Skin of body (tissue), 2 donors: ENCODE data around the gene CDKN1C. TPM values are rescaled to one million over a fixed set of nuclear protein-coding genes. Genes with fewer than 3 reads are reported as not detected.

Experiments used
- DNase-seq: peaks from one replicate; lab custom pipeline; 2025; lab: John Stamatoyannopoulos, UW
- total RNA-seq: library from RNA; depleted of rRNA; stranded (reverse); fragments of >200 nt; gene quantifications from one replicate; pipeline ENCODE4 v1.2.3, GENCODE V29; 2014

The CDKN1C gene
- total RNA-seq, 1 donor from 2014 or later: 53.0 TPM

DNA sequence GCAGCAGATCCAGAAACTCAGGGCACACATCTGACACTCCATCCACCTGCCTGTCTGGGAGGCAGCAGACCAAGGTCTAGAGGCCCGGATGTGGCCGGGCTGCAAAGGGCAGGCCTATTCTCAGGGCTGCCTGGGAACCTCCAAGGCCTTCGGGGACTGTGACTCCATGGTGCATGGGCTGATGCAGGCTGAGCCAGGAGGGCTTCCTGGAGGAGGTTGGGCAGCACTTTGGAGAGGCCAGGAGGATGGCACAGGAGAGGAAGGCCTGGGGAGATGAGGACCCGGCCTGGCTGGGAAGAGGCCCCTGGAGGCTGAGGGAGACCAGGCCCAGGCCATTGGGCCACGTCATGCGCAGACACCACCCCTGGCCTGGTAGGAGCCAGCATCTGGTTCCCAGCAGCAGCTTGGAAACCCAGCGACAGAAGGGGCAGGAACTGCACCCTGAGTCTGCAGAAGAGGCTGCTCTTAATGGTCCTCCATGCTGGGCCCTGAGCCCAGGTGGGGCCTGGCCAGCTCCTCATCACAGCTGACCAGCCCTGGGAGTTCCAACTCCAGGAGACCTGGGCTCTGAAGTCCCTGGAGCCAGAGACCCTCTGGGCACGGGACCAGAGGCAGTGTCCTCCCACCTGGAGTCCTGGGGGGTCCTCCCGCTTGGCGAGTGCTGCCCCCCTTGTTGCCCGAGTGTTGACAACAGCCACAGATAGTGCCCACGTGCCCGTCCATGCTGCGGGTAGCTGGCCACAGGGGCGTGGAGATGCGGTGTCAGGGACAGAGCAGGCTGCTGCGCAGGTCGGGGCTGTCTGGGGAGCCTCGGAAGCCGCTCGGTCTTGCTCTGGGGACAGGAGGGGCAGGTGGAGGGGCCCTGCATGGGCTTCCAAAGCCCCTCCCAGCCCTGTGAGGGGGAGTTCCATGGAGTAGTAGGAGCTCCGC is 38.1 kb upstream of the CDKN1C start:
- DNase-seq: no peak

DNA sequence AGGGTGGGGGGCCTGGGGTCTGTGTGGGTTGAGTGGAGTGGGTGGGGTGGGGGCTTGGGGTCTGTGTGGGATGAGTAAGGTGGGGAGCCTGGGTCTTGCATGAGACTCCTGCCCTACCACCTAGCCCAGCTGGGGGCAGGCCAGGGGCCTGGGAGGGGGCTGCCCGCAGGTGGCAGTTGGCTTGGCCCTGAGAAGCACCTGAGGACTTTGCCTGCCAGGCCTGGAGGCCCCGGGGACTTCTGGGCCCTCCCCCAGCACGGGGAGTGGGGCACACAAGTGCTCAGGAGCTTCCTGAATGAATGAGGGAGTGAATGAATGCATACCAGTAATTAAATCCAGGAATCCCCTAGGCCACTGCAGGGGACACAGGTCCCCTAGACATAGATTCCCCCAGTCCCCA is 37.1 kb upstream of the CDKN1C start:
- no peak for DNase-seq

DNA sequence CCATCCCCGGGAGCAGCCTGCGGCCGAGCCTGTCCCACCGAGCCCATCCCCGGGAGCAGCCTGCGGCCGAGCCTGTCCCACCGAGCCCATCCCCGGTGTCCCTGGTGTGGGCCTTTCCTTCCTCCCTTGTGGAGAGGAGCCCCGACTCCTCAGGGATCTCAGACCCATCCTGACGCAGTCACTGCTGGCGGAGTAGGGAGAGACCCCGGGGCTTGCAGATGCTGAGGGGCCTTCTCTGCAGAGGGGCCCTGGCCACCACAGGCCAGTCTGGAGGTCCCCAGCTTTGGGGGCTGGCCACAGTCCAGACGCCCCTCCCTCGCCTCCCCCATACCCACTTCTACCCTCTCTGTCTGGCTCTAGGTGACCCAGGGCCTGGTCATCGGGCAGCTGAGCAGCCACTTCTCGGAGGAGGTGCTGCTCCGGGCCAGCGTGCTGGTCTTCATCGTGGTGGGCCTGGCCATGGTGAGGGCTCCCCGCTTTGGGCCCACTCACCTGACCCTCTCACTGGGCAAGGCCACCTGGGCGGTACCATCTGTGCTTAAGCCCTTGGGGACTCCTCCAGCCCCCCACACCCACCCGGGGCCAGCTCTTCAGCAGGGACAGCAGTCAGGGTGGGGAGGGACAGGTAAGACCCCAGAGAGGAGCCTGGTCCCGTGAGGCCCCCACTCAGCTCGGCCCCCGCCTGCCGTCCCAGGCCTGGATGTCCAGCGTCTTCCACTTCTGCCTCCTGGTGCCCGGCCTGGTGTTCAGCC is 36.3 kb upstream of the CDKN1C start:
- no peak for DNase-seq

DNA sequence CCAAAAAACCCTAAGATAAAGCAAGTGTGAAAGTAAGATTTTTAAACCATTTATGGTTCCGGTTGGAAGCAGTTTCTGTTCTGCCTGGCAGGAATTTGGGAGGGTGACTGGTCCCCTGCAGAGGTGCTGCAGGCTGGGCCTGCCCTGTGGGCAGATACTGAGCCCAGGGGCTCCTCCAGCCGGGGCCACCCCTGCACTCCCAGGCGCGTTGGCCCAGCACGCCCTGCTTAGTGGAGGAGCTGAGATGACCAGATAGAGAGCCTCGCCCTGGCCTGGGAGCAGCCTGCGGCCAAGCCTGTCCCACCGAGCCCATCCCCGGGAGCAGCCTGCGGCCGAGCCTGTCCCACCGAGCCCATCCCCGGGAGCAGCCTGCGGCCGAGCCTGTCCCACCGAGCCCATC is 35.7 kb upstream of the CDKN1C start:
- no peak for DNase-seq

DNA sequence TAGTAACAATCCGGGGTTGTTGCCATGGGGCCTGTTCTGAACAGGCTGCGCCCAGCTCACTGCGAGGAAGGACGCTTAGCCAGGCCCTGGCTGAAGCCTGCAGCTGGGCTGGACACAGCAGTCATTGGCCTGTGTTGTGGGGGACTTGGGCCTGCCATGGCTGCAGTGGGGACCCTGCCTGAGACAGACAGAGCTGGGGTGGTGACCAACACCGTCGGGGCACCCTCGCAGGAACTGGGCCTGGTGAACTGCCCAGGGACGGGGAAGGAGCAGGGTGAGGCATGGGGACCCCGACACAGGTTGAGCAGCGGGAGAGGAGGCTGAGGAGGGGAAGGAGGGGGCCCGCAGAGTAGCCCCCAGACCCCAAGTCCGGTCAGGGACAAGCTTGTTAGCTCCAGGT is 34.8 kb upstream of the CDKN1C start:
- DNase-seq: no peak

DNA sequence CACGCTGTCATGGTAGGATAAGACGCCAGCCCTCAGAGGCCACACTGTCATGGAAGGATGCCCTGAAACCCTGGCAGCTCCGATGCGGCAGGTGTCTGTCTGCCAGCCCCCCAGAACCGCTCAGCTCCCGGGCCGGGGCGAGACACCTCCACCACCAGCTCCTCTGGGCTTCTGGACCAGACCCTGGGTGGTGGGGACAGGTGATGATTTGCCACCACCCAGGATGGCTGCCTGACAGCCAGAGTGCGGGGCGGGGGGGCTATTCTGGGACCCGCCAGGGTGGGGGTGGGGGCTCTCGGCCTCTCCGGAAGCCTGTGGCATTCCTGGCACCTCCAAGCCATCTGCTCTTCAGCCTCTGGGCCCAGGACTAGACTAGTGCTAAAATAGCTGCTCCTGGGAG is 34.3 kb upstream of the CDKN1C start:
- DNase-seq: no peak

DNA sequence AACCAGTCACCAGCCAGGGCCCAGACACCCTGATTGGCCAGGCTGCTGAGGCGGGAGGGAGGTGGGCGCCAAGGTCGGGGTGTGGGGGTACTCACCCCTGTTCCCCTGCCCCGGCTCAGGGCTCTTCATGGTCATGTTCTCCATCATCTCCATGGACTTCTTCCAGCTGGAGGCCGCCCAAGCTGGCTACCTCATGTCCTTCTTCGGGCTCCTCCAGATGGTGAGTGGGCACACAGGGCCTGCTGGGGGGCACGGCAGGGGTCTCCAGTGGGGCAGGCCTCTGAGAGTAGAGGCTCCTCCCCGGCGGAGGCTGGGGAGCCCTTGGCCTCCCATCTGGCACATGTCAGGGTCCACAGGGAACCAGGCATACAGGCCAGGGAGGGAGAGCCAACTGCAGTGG is 33.6 kb upstream of the CDKN1C start:
- no peak for DNase-seq

DNA sequence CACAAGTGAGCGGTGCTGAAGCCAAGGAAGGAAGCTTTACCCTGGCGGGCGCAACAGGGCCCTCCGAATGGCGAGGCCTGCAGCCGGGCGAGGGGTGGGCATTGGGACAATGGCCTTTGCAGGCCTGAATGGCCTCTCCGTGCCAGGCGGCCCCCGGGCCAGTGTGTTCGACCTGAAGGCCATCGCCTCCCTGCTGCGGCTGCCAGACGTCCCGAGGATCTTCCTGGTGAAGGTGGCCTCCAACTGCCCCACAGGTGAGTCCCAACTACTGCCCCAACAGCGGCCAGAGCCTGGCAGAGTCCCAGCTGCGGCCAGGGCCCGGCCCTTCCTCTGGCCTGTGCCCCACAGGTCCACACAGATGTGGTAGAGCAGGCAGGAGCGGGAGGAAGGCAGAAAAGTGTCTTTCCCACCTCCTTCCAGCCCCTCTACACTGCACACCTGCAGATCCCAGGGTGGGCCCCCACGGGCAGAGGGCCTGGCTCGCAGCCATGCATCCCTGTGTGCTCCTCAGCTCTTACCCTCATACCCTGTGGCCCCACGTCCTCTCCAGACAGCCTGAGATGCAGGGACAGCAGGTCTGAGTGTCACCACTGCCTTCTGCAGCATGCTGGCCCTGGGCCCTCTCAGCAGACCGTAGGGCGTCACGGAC is 32.4 kb upstream of the CDKN1C start:
- no peak for DNase-seq

DNA sequence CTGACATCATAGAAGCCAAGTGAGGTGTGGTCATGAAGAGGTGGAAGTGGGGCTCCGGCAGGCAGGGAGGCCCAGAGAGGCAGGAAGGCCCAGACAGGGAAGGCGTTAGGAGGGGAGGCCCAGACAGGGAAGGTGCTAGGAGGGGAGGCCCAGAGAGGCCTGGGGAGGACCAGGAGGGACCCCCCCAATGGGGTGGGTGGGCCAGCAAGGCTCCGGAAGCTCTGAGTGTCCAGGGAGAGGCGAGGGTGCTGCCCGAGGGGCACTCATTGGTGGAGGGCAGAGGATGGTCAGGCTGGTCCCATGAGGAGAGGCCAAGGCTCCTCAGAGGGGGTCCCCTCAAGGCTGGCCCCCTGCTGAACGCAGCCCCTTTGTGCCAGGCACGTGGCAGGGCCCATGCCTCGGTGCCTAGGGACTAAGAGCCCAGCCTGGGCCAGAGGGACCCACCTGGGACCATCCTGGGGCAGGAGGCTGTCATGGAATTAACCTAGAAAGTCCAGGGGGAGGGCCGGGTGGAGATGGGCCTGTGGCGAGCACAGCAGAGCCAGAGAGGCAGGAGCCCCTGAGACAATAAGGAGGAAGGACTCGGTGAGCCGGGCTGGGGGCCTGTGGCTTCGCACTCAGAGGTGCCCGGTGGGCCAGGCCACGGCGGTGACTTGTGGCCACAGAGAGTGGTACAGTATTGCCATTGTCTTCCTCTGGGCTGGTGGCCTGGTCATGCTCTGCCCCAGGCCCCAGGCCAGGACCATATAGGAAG is 31.5 kb upstream of the CDKN1C start:
- no peak for DNase-seq

DNA sequence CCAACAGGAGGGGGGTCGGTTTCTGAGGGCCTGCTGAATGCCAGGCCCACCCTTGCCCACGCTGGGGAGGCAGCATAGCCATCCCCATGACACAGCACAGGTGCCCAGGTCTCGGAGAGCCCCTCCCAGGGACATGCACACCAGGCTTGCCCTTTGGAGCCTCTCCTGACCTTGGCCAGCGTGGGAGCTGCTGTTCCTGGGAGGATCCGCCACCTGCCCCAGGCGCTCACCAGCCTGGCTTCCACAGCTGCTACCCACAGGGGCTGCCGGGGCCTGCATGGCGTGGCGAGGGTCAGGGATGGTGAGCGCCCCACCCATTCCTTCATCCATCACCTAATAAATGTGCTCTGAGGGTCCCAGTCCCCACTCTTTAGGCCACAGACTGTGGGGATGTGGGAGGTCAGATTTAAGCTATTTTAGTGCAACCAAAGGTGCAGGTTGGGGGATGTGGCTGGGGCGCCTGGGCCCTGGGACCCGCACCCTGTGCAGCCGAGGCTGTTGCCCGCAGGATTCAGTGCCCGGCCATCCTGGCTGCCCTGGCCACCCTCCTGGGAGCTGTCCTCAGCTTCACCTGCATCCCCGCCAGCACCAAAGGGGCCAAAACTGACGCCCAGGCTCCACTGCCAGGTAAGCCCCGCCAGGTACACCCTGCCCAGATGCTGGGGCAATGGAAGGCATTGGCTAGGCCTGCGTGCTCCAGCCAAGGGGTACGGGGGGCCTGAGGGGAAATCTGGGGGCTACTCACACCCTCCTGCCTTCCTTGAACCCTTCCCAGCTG is 30.7 kb upstream of the CDKN1C start:
- no peak for DNase-seq

DNA sequence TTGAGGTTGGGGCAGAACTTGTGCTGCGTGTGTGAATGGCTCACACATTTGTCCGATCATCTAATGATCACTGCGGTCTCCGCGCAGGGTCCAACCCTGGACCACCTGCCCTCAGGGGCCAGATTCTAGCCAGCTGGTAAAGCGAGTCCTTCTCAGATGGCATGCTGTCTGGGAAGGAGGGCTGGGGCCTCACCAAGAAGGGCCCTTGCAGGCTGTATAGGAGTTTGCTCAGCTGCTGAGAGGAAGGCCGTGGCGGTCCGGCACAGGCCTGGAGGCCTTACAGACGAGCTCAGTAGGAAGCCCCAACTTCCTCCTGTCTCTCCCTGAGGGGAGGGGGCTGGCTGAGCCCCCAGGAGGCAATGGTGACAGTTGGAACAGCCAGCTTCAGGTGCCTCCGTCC is 29.9 kb upstream of the CDKN1C start:
- no peak for DNase-seq

DNA sequence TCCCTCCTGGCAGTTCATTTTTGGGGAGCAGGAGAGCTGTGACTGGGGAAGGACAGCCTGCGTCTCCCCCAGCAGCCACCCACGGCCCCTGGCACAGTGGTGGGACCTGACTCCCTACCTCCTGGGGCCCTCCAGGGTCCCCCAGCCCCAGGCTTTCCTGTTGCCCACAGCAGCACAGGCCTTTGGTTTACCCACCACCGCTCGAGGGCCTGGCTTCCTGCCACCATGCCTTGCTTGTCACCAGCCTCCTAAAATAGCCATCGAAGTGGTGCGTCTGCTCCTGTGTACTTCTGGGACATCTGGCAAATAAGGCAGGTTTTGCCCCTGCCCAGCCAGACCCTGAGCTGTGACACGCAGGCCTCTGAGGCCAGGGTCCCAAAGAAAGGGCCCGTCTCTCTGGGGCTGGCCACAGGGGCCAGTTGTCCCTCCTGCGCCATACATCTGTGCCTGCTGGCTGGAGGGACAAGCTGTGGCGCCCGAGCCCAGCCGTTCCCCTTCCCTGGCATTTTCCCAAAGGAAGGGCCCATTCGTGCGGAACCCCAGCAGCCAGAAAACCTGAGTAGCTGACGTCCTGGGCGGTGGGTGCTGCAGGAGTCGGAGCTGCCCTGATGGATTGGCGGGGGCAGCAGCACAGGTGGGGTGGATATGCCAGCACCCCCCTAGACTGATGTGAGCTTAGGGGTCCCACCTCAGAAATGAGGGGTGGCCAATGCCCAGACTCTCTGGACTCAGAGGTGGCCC is 29.1 kb upstream of the CDKN1C start:
- DNase-seq: no peak

DNA sequence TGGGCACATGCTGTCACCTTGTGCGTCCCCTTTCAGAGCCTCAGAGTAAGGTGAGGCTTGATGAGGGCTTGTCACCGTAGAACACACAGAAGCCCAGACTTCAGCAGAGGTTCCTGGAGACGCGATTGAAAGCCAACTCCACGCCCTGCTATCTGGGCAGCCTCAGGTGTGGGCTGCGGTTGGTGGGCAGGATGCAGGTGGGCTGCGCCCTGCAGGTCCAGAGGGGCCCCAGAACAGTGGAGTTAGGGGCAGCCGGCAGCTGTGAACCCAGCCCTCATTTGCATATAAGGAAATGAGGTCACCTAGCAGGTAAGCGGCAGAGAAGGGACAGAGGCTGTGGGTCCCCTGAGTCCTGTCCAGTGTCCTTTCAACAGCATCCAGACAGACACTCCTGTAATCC is 28.2 kb upstream of the CDKN1C start:
- no peak for DNase-seq

DNA sequence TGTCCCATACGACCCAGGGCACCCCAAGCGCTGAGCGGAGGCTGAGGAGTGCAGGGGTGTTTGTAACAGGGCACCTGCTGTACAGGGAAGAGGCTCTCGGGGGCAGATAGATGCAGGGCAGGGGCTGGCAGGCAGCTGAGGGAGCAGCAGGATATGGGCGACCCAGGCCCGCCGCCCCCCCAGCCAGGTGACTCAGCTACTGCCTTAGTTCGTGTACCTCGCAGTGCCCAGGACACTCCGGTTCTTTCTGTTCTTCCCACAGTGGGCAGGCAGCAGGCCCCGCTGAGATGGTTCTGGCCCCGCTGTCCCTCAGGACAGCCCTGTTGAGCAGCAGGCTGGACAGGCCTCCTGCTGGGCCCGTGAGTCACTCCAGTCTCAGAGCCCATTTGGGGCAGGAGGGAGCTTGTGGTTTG is 27.4 kb upstream of the CDKN1C start:
- DNase-seq: no peak

DNA sequence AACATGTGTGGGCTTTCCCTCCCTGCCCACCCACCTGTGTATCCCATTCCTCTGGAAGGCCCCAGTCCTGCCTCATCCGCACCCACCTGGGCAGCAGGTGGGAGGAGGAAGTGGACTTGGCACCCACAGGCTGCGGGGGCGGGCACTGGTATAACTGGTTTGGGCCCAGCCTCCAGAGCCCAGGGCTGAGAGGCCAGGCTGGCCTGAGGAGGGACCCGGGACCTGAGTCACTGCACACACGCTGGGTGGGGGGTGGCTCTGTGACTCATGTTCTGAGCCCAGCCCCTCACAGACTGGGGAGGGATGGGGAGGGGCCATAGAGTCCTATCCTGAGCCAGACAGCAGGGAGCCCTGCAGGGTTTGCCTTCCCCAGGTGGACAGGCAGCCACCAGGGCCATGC is 26.9 kb upstream of the CDKN1C start:
- no peak for DNase-seq

DNA sequence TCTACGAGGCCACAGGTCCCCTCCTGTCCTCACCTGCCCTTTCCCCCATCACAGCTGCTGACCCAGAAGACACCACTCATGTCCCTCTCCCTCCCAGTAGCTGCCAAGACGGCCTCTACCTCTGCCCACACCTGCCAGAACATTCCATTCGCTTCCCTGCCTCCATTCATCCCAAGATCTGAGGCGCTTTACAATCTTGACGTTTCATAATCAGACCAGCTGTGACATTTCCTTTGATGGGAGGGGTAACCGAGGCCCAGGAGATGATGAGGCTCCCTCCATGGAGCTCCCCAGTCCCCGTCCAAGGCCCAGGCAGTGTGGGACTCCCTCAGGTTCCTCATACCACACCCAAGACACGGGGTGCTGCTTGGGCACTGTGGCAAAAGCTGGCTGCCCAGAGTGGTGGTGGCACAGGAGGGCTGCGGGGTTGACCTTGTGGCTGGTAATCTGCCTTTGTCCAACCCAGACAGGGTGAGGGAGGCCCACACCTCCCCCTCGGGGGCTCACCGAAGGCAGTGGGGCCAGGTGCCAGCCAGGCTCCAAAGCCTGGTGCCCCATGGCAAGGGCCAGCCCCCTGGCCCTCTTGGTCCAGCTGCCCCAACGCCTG is 26.3 kb upstream of the CDKN1C start:
- no peak for DNase-seq

DNA sequence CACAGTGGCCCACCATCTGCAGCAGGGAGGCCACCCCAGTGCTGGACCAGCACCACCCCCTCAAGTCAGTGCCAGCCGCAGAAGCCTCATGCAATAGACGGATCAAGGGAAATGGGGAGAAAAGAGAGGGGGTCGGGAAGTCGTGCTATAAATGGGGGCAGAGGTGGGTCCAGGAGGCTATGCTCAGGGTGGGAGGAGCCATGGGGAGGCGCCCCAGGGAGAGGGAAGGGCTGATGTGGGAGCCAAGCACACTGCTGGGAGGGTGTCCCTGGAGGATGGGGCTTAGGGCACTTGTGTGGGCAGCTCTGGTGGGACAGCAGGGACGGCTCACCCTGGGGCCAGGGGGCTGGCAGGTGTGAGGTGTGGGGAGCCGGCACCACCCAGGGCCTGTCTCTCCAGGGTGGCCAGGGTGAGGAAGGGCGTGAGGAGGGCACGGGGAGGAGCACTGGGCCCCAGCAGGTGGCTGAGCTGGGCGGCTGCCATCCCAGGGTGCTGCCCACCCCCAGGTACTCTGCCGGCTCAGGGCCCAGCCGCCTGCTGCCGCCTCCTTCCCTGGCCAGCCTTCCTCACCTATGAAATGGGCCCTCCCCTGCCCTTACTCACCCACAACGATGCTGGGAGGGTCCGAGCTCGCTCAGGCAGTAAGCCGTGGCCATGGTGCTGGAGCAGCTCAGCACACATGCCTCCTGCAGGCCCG is 25.7 kb upstream of the CDKN1C start:
- DNase-seq: no peak

DNA sequence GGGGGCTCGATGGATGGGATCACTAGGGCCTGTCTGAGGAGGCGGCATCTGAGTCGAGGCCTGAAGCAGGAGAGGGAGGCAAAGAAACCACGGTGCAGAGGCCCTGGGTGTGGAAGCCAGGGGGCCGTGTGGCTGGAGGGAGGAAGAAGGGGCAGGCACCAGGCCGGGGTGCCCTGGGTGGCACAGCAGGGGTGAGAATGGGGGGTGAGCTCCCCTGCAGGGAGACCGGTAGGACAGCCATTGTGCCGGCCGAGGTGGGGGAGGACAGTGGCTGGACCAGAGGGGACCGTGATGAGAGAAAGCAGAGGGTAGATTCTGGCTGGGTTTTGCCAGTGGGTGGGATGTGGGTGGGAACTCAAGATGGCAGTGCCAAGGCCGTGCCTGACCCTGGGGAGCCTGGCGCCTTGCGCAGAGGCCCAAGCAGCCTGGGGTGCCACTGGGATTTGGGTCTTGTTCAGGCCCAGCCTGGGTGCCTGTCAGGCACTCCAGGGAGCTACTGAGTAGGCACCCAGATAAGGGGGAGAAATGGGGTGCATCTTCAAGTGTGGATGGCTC is 24.9 kb upstream of the CDKN1C start:
- no peak for DNase-seq
